A673 (cell line): ENCODE measurements around the gene VPS13D.

Experiments used
- CTCF ChIP-seq: fragments of 300-800, 200-600 bp; sonication (generic); conservative IDR thresholded peaks from 2 replicates; pipeline ENCODE4 v1.5.1; 2017; ENCODE audit warnings: low read depth, mild to moderate bottlenecking, antibody characterized with exemption, low read length, moderate library complexity, mixed read lengths
- EZH2 ChIP-seq: fragments of 200-600 bp; sonication (generic); IDR thresholded peaks from 2 replicates; pipeline ENCODE4 v1.6.1; 2017; ENCODE audit warnings: borderline replicate concordance, low read depth, mild to moderate bottlenecking, mixed read lengths, antibody characterized with exemption, low read length; ENCODE audit not compliant: poor library complexity, severe bottlenecking

- TF ChIP-seq CTCF (no peak), EZH2 (no peak)
Measured at GRCh38 chr1:12506281-12507280, 276.8 kb downstream of the VPS13D start.
